ENCODE results near the gene PRKD1.

Gene PRKD1

GRCh38 chr14:29926228-29926627, 1.4 kb downstream of the PRKD1 start:
- no peaks in the 10 kb centered on the region for H3K36me3 ChIP-seq (ENCODE audit: control insufficient read depth, insufficient read depth, low read length)
- H3K27me3 ChIP-seq (ENCODE audit: control insufficient read depth, insufficient read depth, low read length): peaks cover 63% of the 10 kb centered on the region
- H3K4me1 ChIP-seq (ENCODE audit: control insufficient read depth, insufficient read depth, low read length): peaks cover 22% of the 10 kb centered on the region
- H3K9ac ChIP-seq (ENCODE audit: low read length): peak overlapping the region; percentile 14
- no peaks in the 10 kb centered on the region for H3K9me3 ChIP-seq (ENCODE audit: control insufficient read depth, insufficient read depth, low read depth, low read length)
- no peak overlapping the region for H3K27ac ChIP-seq (ENCODE audit: low read depth, low read length)
- H3K4me3 ChIP-seq (ENCODE audit: low read depth, low read length): peak overlapping the region; percentile 64

- H3K9me3 ChIP-seq (ENCODE audit: control insufficient read depth, insufficient read depth, low read depth, low read length): no peaks in the 10 kb centered on the region
- no peaks in the 10 kb centered on the region for H3K36me3 ChIP-seq (ENCODE audit: control insufficient read depth, insufficient read depth, low read length)
- H3K27me3 ChIP-seq (ENCODE audit: control insufficient read depth, insufficient read depth, low read length): peaks cover 59% of the 10 kb centered on the region
- peaks cover 22% of the 10 kb centered on the region for H3K4me1 ChIP-seq (ENCODE audit: control insufficient read depth, insufficient read depth, low read length)
- no peak overlapping the region for H3K27ac ChIP-seq (ENCODE audit: low read depth, low read length)
- H3K9ac ChIP-seq (ENCODE audit: low read length): no peak overlapping the region
- peak overlapping the region; percentile 64 for H3K4me3 ChIP-seq (ENCODE audit: low read depth, low read length)
Observed at GRCh38 chr14:29925736-29926135, 1.9 kb downstream of the PRKD1 start.

GRCh38 chr14:29925101-29925722, 2.4 kb downstream of the PRKD1 start:
- Histone ChIP-seq H3K4me3 (ENCODE audit: low read depth, low read length) (peak overlapping the region; percentile 64), H3K27ac (ENCODE audit: low read depth, low read length) (no peak overlapping the region), H3K36me3 (ENCODE audit: control insufficient read depth, insufficient read depth, low read length) (no peaks in the 10 kb centered on the region), H3K4me1 (ENCODE audit: control insufficient read depth, insufficient read depth, low read length) (peaks cover 22% of the 10 kb centered on the region), H3K9me3 (ENCODE audit: control insufficient read depth, insufficient read depth, low read depth, low read length) (no peaks in the 10 kb centered on the region), H3K9ac (ENCODE audit: low read length) (no peak overlapping the region), H3K27me3 (ENCODE audit: control insufficient read depth, insufficient read depth, low read length) (peaks cover 53% of the 10 kb centered on the region)

GRCh38 chr14:29919845-29920244, 7.8 kb downstream of the PRKD1 start:
- Histone ChIP-seq H3K4me3 (ENCODE audit: low read depth, low read length) (no peak overlapping the region), H3K4me1 (ENCODE audit: control insufficient read depth, insufficient read depth, low read length) (no peaks in the 10 kb centered on the region), H3K36me3 (ENCODE audit: control insufficient read depth, insufficient read depth, low read length) (no peaks in the 10 kb centered on the region), H3K9ac (ENCODE audit: low read length) (no peak overlapping the region), H3K27me3 (ENCODE audit: control insufficient read depth, insufficient read depth, low read length) (peaks cover 7% of the 10 kb centered on the region), H3K27ac (ENCODE audit: low read depth, low read length) (no peak overlapping the region), H3K9me3 (ENCODE audit: control insufficient read depth, insufficient read depth, low read depth, low read length) (no peaks in the 10 kb centered on the region)

GRCh38 chr14:29918981-29919380, 8.7 kb downstream of the PRKD1 start:
- Histone ChIP-seq H3K9ac (ENCODE audit: low read length) (no peak overlapping the region), H3K4me1 (ENCODE audit: control insufficient read depth, insufficient read depth, low read length) (no peaks in the 10 kb centered on the region), H3K27me3 (ENCODE audit: control insufficient read depth, insufficient read depth, low read length) (no peaks in the 10 kb centered on the region), H3K27ac (ENCODE audit: low read depth, low read length) (no peak overlapping the region), H3K4me3 (ENCODE audit: low read depth, low read length) (no peak overlapping the region), H3K9me3 (ENCODE audit: control insufficient read depth, insufficient read depth, low read depth, low read length) (no peaks in the 10 kb centered on the region), H3K36me3 (ENCODE audit: control insufficient read depth, insufficient read depth, low read length) (no peaks in the 10 kb centered on the region)

- Histone ChIP-seq H3K36me3 (ENCODE audit: control insufficient read depth, insufficient read depth, low read length) (no peaks in the 10 kb centered on the region), H3K4me1 (ENCODE audit: control insufficient read depth, insufficient read depth, low read length) (no peaks in the 10 kb centered on the region), H3K27ac (ENCODE audit: low read depth, low read length) (no peak overlapping the region), H3K9ac (ENCODE audit: low read length) (no peak overlapping the region), H3K4me3 (ENCODE audit: low read depth, low read length) (no peak overlapping the region), H3K27me3 (ENCODE audit: control insufficient read depth, insufficient read depth, low read length) (no peaks in the 10 kb centered on the region), H3K9me3 (ENCODE audit: control insufficient read depth, insufficient read depth, low read depth, low read length) (peaks cover 7% of the 10 kb centered on the region; the same call in 1 of the 2 replicates)
Observed at GRCh38 chr14:29913566-29913965, 14.1 kb downstream of the PRKD1 start.

GRCh38 chr14:29911810-29912209, 15.8 kb downstream of the PRKD1 start:
- no peaks in the 10 kb centered on the region for H3K36me3 ChIP-seq (ENCODE audit: control insufficient read depth, insufficient read depth, low read length)
- H3K27ac ChIP-seq (ENCODE audit: low read depth, low read length): no peak overlapping the region
- no peak overlapping the region for H3K4me3 ChIP-seq (ENCODE audit: low read depth, low read length)
- peaks cover 11% of the 10 kb centered on the region; the same call in 1 of the 2 replicates for H3K9me3 ChIP-seq (ENCODE audit: control insufficient read depth, insufficient read depth, low read depth, low read length)
- no peaks in the 10 kb centered on the region for H3K4me1 ChIP-seq (ENCODE audit: control insufficient read depth, insufficient read depth, low read length)
- no peaks in the 10 kb centered on the region for H3K27me3 ChIP-seq (ENCODE audit: control insufficient read depth, insufficient read depth, low read length)
- H3K9ac ChIP-seq (ENCODE audit: low read length): no peak overlapping the region

GRCh38 chr14:29908652-29909577, 18.7 kb downstream of the PRKD1 start:
- no peak overlapping the region for H3K27ac ChIP-seq (ENCODE audit: low read depth, low read length)
- no peaks in the 10 kb centered on the region for H3K36me3 ChIP-seq (ENCODE audit: control insufficient read depth, insufficient read depth, low read length)
- no peak overlapping the region for H3K9ac ChIP-seq (ENCODE audit: low read length)
- no peaks in the 10 kb centered on the region for H3K4me1 ChIP-seq (ENCODE audit: control insufficient read depth, insufficient read depth, low read length)
- peaks cover 11% of the 10 kb centered on the region; the same call in 1 of the 2 replicates for H3K9me3 ChIP-seq (ENCODE audit: control insufficient read depth, insufficient read depth, low read depth, low read length)
- no peaks in the 10 kb centered on the region for H3K27me3 ChIP-seq (ENCODE audit: control insufficient read depth, insufficient read depth, low read length)
- no peak overlapping the region for H3K4me3 ChIP-seq (ENCODE audit: low read depth, low read length)

GRCh38 chr14:29906256-29906870, 21.3 kb downstream of the PRKD1 start:
- H3K9me3 ChIP-seq (ENCODE audit: control insufficient read depth, insufficient read depth, low read depth, low read length): peaks cover 11% of the 10 kb centered on the region; the same call in 1 of the 2 replicates
- H3K27me3 ChIP-seq (ENCODE audit: control insufficient read depth, insufficient read depth, low read length): no peaks in the 10 kb centered on the region
- H3K9ac ChIP-seq (ENCODE audit: low read length): no peak overlapping the region
- H3K4me1 ChIP-seq (ENCODE audit: control insufficient read depth, insufficient read depth, low read length): no peaks in the 10 kb centered on the region
- no peak overlapping the region for H3K27ac ChIP-seq (ENCODE audit: low read depth, low read length)
- H3K36me3 ChIP-seq (ENCODE audit: control insufficient read depth, insufficient read depth, low read length): no peaks in the 10 kb centered on the region
- H3K4me3 ChIP-seq (ENCODE audit: low read depth, low read length): no peak overlapping the region

GRCh38 chr14:29905543-29905942, 22.1 kb downstream of the PRKD1 start:
- no peak overlapping the region for H3K9ac ChIP-seq (ENCODE audit: low read length)
- no peak overlapping the region for H3K4me3 ChIP-seq (ENCODE audit: low read depth, low read length)
- no peaks in the 10 kb centered on the region for H3K36me3 ChIP-seq (ENCODE audit: control insufficient read depth, insufficient read depth, low read length)
- H3K9me3 ChIP-seq (ENCODE audit: control insufficient read depth, insufficient read depth, low read depth, low read length): peaks cover 11% of the 10 kb centered on the region; the same call in 1 of the 2 replicates
- no peak overlapping the region for H3K27ac ChIP-seq (ENCODE audit: low read depth, low read length)
- H3K27me3 ChIP-seq (ENCODE audit: control insufficient read depth, insufficient read depth, low read length): no peaks in the 10 kb centered on the region
- no peaks in the 10 kb centered on the region for H3K4me1 ChIP-seq (ENCODE audit: control insufficient read depth, insufficient read depth, low read length)

Measured in HUES6 (cell line).